ENCODE data around the gene PPIL1. TPM values are rescaled to one million over a fixed set of nuclear protein-coding genes. Genes with fewer than 3 reads are reported as not detected.

PPIL1 gene
- total and polyA plus RNA-seq, 2 of the 4 experiments (the other 2 are of a cell fraction), result 28.4 to 58.4 TPM

DNA sequence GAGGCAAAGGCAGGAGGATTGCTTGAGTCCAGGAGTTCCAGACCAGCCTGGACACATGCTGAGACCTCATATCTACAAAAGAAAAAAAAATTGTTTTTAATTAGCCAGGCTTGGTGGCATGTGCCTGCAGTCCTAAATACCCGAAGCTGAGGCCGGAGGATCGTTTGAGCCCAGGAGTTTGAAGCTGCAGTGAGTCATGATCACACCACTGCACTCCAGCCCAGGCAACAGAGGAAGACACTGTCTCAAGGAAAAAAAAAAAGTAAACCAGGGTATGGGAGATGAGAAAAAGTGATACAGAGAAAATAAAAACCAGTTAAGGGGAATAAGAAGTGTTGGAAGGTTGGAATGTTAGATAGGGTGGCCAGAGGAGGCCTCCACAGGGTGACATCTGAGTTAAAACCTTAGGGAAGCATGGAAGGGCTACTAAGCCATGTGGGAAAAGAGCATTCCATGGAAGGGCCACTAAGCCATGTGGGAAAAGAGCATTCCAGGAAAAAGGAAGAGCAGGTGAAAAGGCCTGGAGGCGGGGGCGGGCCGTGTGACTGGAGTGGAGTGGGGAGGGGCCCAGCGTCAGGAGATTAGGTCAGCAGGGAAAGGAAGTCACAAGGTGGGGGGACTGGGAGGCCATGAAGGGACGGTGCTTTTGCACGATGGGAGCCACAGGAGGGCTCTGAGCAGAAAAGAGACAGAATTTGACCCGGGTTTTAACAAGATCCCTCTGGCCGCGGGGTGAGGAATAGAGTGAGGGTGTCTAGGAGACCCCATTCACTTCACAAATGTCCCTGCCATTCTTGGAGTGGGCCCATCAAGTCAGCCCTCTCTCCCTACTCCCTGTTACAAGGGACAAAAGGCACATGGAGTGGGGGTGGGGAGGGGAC is 53.7 kb downstream of the PPIL1 start:
- Histone ChIP-seq H3K36me3 (ENCODE audit: control insufficient read depth, insufficient read depth, low read length) (no peaks in the 10 kb centered on the region), H3K18ac (ENCODE audit: low read depth, low read length) (no peak overlapping the region), H3K9me3 (ENCODE audit: control insufficient read depth, insufficient read depth, low read length) (no peaks in the 10 kb centered on the region), H2AK9ac (replicated peaks; ENCODE audit: low read depth, low read length, poor library complexity) (peak overlapping the region; percentile 5), H3K14ac (replicated peaks; ENCODE audit: low read depth, low read length) (0 out of 2 replicates have a peak overlapping the region, but pooled peaks have one; percentile 24), H3K56ac (ENCODE audit: extremely low read depth, insufficient read depth, low read length) (no peak overlapping the region), H3K23ac (ENCODE audit: low read depth, low read length) (no peak overlapping the region), H2AFZ (replicated peaks; ENCODE audit: low read length, poor library complexity) (peak overlapping the region; percentile 37), H3K27ac (ENCODE audit: insufficient read depth, low read length) (no peak overlapping the region), H2BK120ac (ENCODE audit: low read depth, low read length) (no peak overlapping the region), H4K8ac (ENCODE audit: low read depth in 2 of 2, low read length in 2 of 2) (no peak overlapping the region), H3K9ac (ENCODE audit: low read depth, low read length) (no peak overlapping the region), H2BK15ac (ENCODE audit: low read depth, low read length) (no peak overlapping the region), H3K4ac (ENCODE audit: low read depth, low read length) (no peak overlapping the region), H2BK5ac (ENCODE audit: low read depth, low read length, poor library complexity, severe bottlenecking) (no peak overlapping the region), H3K4me1 (ENCODE audit: control insufficient read depth, insufficient read depth, low read length) (peaks cover 5% of the 10 kb centered on the region), H3K4me2 (ENCODE audit: low read depth, low read length) (no peak overlapping the region), H3K9me1 (ENCODE audit: insufficient read depth, low read length) (peaks cover 5% of the 10 kb centered on the region; the same call in 1 of the 2 replicates), H4K5ac (ENCODE audit: low read depth, low read length) (no peak overlapping the region), H3K4me3 (ENCODE audit: insufficient read depth, low read depth, low read length) (no peak overlapping the region), H3K79me1 (ENCODE audit: low read depth in 1 of 2, low read length in 2 of 2) (no peaks in the 10 kb centered on the region), H3K27me3 (ENCODE audit: control insufficient read depth, insufficient read depth, low read length) (peaks cover 7% of the 10 kb centered on the region), H2AK5ac (ENCODE audit: low read depth, low read length) (peak overlapping the region; percentile 12; the same call in 1 of the 2 replicates), H2BK20ac (ENCODE audit: low read depth, low read length) (no peak overlapping the region), H4K91ac (ENCODE audit: insufficient read depth, low read depth, low read length) (no peak overlapping the region), H4K20me1 (ENCODE audit: insufficient read depth, low read length) (no peaks in the 10 kb centered on the region)
- CTCF ChIA-PET, result no interaction called here
- DNase-seq (peak; percentile 64), ATAC-seq (ENCODE audit: low read depth) (peak; percentile 88)
- intact Hi-C loops (cut with micrococcal nuclease), result no loop called here
- no TSS peak for BruUV-seq (replicated peaks)
- 31% methylated on average over 3 of the region's 12 CpGs; no CpG with 5 or more reads in 1 of the 2 experiments for WGBS, 2 experiments (ENCODE audit: extremely low coverage in 2 of 2, insufficient read length in 1 of 2)
- POLR2A ChIA-PET (ENCODE audit: unreplicated experiment), result no interaction called here
- TF ChIP-seq SMC3 (IDR thresholded peaks at IDR 0.05; ENCODE audit: low read depth, low read length) (no peak), FOS (IDR thresholded peaks at IDR 0.05; ENCODE audit: low read depth, low read length) (0 out of 2 replicates have a peak, but pooled peaks have one; percentile 24), RFX5 (IDR thresholded peaks at IDR 0.05; ENCODE audit: low read depth, low read length) (peak; percentile 85), BHLHE40 (IDR thresholded peaks at IDR 0.05; ENCODE audit: low read depth, low read length) (peak; percentile 51; the same call in 1 of the 2 replicates)
- dilution Hi-C loops (cut with HindIII; ENCODE audit: low sequenced_read_pairs, unreplicated experiment), result no loop called here
- in situ Hi-C loops (cut with MboI; ENCODE audit: low sequenced_read_pairs), result no loop called here

All from IMR-90 (cell line).